ENCODE data around the gene CEP170B.
"Not testable (repeated sequence)": the region's sequence is repeated elsewhere in the genome, so short reads cannot be mapped to it uniquely, and the experiment has no call there.

CEP170B gene

GRCh38 chr14:104913435-104913834 lies 48.4 kb downstream of the CEP170B start:
- DNase-seq (ENCODE audit: low read depth in 2 of 2), result no peak

GRCh38 chr14:104917116-104917515 lies 52.0 kb downstream of the CEP170B start:
- DNase-seq (ENCODE audit: low read depth in 2 of 2), result no peak

GRCh38 chr14:104917993-104918392 lies 52.9 kb downstream of the CEP170B start:
- DNase-seq (ENCODE audit: low read depth in 2 of 2), result no peak

- not testable (repeated sequence) for DNase-seq (ENCODE audit: low read depth in 2 of 2)
Observed at GRCh38 chr14:104919152-104919992, 54.3 kb downstream of the CEP170B start.

- no peak for DNase-seq (ENCODE audit: low read depth in 2 of 2)
Observed at GRCh38 chr14:104919993-104920315, 54.9 kb downstream of the CEP170B start.

GRCh38 chr14:104923640-104924420 lies 58.8 kb downstream of the CEP170B start:
- no peak for DNase-seq (ENCODE audit: low read depth in 2 of 2)

GRCh38 chr14:104924421-104925213 lies 59.5 kb downstream of the CEP170B start, which contains the start of gene PLD4:
Gene PLD4 (plus strand): TSS chr14:104924879. CDS start chr14:104927141, 2,262 bp downstream.
- DNase-seq (ENCODE audit: low read depth in 2 of 2), result no peak

GRCh38 chr14:104925214-104925854 lies 60.3 kb downstream of the CEP170B start:
- no peak for DNase-seq (ENCODE audit: low read depth in 2 of 2)

- DNase-seq (ENCODE audit: low read depth in 2 of 2), result no peak
Observed at GRCh38 chr14:104925855-104926609, 61.0 kb downstream of the CEP170B start.

- no peak for DNase-seq (ENCODE audit: low read depth in 2 of 2)
Observed at GRCh38 chr14:104926619-104927431, 61.8 kb downstream of the CEP170B start.

- DNase-seq (ENCODE audit: low read depth in 2 of 2), result no peak
Observed at GRCh38 chr14:104927432-104927816, 62.4 kb downstream of the CEP170B start.

- no peak for DNase-seq (ENCODE audit: low read depth in 2 of 2)
Observed at GRCh38 chr14:104927901-104928300, 62.8 kb downstream of the CEP170B start.

- no peak for DNase-seq (ENCODE audit: low read depth in 2 of 2)
Observed at GRCh38 chr14:104928391-104929133, 63.5 kb downstream of the CEP170B start.

GRCh38 chr14:104929268-104930230 lies 64.5 kb downstream of the CEP170B start:
- DNase-seq (ENCODE audit: low read depth in 2 of 2), result no peak

GRCh38 chr14:104930526-104931303 lies 65.6 kb downstream of the CEP170B start:
- DNase-seq (ENCODE audit: low read depth in 2 of 2), result no peak

GRCh38 chr14:104931304-104931770 lies 66.3 kb downstream of the CEP170B start:
- DNase-seq (ENCODE audit: low read depth in 2 of 2), result no peak
